ENCODE measurements around the gene LRRK2.

Gene LRRK2

DNA sequence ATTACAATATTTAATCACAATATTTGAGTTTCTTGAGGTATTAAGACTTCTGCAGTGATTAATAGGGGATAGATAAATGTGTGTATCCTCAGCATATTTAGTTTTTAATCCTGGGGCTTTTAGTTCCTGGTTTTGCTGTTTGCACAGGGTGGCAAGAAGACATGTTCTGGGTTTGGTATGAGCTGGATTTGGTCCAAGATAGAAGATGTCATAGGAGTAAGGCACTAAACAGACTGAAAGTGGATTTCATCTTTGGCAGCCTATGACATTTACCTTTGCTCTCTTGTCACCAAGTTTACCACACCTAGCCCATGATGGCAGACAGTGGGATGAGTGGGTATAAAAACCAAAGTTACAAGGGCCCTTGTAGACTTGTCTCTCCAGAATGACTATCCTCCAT, 168.2 kb downstream of the LRRK2 start:
- no peak for DNase-seq (ENCODE audit: low read depth in 4 of 4, low spot score in 1 of 4)

DNA sequence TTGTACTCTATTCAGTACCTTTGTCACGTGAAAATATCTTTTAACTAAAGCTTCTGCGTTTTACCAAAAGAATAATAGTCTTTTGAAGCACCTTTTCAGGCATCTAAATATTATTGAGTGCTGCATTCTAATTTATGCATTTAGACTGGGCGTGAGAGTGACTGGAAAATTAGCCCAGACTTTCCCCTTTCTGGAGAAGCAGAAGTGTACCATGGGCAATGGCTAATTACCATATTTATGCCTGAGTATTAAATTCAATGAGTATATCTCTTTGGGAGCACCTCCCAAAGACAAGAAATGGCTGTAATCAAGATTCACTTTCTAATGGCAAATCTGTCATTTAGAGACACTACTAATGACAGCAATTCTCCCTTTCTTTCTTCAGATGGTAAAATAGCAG, 174.9 kb downstream of the LRRK2 start:
- DNase-seq (ENCODE audit: low read depth in 4 of 4, low spot score in 1 of 4): no peak

DNA sequence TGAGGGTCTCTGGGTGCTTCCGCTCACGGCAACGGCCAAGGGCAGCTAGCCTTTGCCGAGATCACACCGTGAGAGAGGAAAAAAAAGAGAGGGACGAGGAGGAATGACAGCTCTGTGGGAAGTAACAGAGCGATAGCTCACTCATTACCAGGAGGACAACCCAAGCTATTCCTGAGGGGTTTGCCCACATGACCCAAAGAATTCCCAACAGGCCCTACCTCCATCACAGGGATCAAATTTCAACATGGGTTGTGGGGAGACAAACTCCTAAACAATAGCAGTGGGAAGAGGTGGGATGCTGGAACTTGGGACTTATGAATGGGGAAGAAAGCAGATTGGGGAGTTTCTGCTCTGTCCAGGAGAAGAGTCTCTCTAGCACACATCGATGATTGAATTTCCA, 180.6 kb downstream of the LRRK2 start:
- DNase-seq (ENCODE audit: low read depth in 4 of 4, low spot score in 1 of 4): no peak

Data from stimulated activated CD4-positive, alpha-beta T cell treated with anti-CD3 and anti-CD28 coated beads, Interleukin-1b, Interleukin-23, amount 100 ng/mL, for 24 hours (primary cell).